Type B pancreatic cell (in vitro differentiated cells): ENCODE data around the gene JTB. TPM values are rescaled to one million over a fixed set of nuclear protein-coding genes. Genes with fewer than 3 reads are reported as not detected.

ENCODE experiments used
- DNase-seq: peaks from one replicate; pipeline ENCODE4 v3.0.0; 2021; ENCODE audit warnings: mixed read lengths; ENCODE audit not compliant: unreplicated experiment; ENCODE audit errors: extremely low spot score
- H3K27ac Mint-ChIP-seq: 2 replicates; pipeline ENCODE4 v1.8.0; 2021; ENCODE audit warnings: mild to moderate bottlenecking, mixed read lengths
- H3K27me3 Mint-ChIP-seq: 2 replicates; pipeline ENCODE4 v1.8.0; 2021; ENCODE audit warnings: mixed read lengths
- H3K36me3 Mint-ChIP-seq: 2 replicates; pipeline ENCODE4 v1.8.0; 2021; ENCODE audit warnings: mixed read lengths
- H3K4me1 Mint-ChIP-seq: one replicate; pipeline ENCODE4 v1.8.0; 2021; ENCODE audit warnings: mixed read lengths; ENCODE audit not compliant: unreplicated experiment
- H3K4me3 Mint-ChIP-seq: 2 replicates; pipeline ENCODE4 v1.8.0; 2021; ENCODE audit warnings: mild to moderate bottlenecking, mixed read lengths
- H3K9me3 Mint-ChIP-seq: 2 replicates; pipeline ENCODE4 v1.8.0; 2021; ENCODE audit warnings: mixed read lengths
- total RNA-seq: library from RNA; stranded (reverse); gene quantifications from 2 replicates; pipeline ENCODE4 v1.2.1, GENCODE V29; 2021; ENCODE audit warnings: low replicate concordance
- TF ChIP-seq, protein P1 (sequence below): fragments of 200-600 bp; sonication (generic); conservative IDR thresholded peaks from 2 replicates; pipeline ENCODE4 v1.5.0; 2021; ENCODE audit warnings: antibody characterized with exemption, mild to moderate bottlenecking

The JTB gene
- total RNA-seq, 1 donor from 2014 or later: 99.2 TPM

DNA sequence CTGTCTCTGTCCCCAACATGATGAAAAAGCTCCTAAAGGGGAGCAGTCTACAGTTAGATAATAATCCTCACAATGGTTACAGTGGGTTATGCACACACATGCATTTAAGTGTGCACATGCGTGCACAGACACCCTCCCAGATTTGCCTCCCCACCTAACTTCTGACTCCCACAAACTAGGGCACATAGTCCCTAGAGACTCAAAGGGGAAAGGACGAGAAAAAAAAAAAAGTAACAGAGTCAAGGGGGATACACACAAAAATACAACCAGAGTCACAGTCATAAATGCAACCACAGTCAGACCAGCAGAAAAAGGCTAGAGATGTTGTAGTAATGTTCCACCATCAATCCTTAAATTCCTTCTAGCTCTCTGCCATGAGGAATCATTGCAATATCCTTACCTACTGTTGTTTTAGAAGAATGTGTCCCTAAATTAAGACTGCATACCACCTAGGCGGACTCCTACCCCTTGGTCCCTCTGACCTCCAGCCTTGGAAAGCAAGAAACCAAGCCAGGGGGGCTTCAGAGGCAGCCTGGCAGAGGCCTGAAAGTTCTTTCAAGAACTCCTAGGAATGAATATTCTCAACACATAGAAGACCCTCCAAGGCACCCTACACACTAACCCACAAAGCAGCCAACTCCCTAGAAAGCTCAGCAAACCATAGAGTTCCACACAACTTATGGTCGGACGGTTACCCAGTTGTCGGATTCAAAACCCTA is 20.3 kb downstream of the JTB start:
- no peaks in the 10 kb centered on the region for H3K27me3 Mint-ChIP-seq
- TF ChIP-seq, protein P1, sequence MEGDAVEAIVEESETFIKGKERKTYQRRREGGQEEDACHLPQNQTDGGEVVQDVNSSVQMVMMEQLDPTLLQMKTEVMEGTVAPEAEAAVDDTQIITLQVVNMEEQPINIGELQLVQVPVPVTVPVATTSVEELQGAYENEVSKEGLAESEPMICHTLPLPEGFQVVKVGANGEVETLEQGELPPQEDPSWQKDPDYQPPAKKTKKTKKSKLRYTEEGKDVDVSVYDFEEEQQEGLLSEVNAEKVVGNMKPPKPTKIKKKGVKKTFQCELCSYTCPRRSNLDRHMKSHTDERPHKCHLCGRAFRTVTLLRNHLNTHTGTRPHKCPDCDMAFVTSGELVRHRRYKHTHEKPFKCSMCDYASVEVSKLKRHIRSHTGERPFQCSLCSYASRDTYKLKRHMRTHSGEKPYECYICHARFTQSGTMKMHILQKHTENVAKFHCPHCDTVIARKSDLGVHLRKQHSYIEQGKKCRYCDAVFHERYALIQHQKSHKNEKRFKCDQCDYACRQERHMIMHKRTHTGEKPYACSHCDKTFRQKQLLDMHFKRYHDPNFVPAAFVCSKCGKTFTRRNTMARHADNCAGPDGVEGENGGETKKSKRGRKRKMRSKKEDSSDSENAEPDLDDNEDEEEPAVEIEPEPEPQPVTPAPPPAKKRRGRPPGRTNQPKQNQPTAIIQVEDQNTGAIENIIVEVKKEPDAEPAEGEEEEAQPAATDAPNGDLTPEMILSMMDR: no peak

DNA sequence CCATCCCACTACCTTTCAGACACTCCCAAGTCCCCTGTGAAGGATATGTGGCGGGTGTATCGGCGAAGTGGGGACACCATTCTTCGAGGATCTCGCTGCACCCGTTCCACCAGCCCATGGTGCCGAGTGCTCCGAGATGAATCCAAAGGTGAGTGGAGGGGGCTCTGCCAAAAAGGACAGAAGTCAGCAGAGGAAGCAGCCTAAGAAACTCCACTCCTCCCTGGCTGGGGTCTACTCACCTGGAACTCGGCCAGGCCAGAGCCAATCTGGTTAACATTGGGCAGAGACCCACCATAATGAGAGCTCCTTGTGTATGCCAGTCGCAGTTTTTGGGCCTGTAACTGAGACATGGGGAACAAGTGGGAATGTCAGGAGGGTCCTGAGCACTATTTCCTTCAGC is 22.6 kb downstream of the JTB start:
- H3K9me3 Mint-ChIP-seq: no peaks in the 10 kb centered on the region
- no peak overlapping the region for H3K4me3 Mint-ChIP-seq
- H3K36me3 Mint-ChIP-seq: peaks cover 6% of the 10 kb centered on the region

More for the DNA sequence above, 20.3 kb downstream of the JTB start:
- DNase-seq: no peak
- Mint-ChIP-seq H3K4me1 (peaks cover 34% of the 10 kb centered on the region), H3K36me3 (peaks cover 5% of the 10 kb centered on the region), H3K9me3 (no peaks in the 10 kb centered on the region), H3K27ac (peak overlapping the region; percentile 86), H3K4me3 (peak overlapping the region; percentile 97)

DNA sequence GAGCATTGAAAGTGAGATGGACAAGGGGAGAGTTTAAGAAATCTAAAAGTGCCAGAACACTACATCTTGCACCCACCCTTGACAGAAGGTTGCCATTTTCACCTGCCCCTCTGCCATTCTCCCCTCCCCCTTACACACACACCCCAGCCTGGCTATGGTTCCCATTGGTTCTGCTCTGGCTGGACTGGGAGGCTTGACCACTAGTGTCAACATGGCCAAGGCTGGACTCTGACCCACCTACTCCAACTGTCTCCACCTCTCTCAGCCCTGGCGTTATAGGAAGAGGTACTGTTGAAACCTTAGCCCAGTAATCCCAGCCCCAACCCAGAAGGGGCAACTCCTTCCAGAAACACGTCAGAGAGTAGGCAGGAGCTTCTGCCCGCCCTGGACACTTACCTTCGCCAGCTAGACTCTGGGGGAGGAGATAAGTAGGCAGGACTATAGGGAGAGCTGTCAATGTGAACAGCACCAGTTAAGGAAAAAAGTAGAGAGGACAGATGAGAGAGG is 23.6 kb downstream of the JTB start:
- H3K36me3 Mint-ChIP-seq: peaks cover 6% of the 10 kb centered on the region
- peak overlapping the region; percentile 7 for H3K4me3 Mint-ChIP-seq
- no peaks in the 10 kb centered on the region for H3K9me3 Mint-ChIP-seq
- H3K27ac Mint-ChIP-seq: peak overlapping the region; percentile 33
- no peak for DNase-seq
- TF ChIP-seq, protein P1: no peak
- H3K27me3 Mint-ChIP-seq: no peaks in the 10 kb centered on the region
- H3K4me1 Mint-ChIP-seq: peaks cover 19% of the 10 kb centered on the region

More for the DNA sequence above, 22.6 kb downstream of the JTB start:
- TF ChIP-seq, protein P1: no peak
- H3K4me1 Mint-ChIP-seq: peaks cover 23% of the 10 kb centered on the region
- H3K27ac Mint-ChIP-seq: no peak overlapping the region
- no peaks in the 10 kb centered on the region for H3K27me3 Mint-ChIP-seq
- DNase-seq: no peak

DNA sequence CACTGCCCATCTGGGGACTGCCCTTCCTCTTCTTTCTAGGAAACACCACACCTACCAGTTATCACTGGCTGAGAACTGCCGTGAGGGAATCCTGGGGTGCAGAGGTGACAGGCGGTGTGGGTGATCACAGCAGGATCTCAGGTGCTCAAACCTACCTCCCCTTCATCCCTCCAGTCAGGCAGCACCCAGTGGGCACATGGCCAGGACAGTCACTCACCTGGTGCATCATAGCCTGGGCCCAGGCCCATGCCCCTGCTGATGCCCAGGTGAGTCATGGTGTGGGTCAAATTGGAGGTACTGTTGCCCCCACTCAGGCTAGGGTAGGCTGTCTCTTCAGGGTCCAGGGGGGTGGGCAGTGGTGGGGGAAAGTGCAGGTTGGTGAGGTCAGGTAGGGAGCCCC is 25.7 kb downstream of the JTB start:
- Mint-ChIP-seq H3K4me1 (peaks cover 7% of the 10 kb centered on the region), H3K36me3 (peaks cover 6% of the 10 kb centered on the region), H3K27ac (no peak overlapping the region), H3K27me3 (no peaks in the 10 kb centered on the region), H3K4me3 (no peak overlapping the region), H3K9me3 (no peaks in the 10 kb centered on the region)
- no peak for DNase-seq
- TF ChIP-seq, protein P1: no peak

DNA sequence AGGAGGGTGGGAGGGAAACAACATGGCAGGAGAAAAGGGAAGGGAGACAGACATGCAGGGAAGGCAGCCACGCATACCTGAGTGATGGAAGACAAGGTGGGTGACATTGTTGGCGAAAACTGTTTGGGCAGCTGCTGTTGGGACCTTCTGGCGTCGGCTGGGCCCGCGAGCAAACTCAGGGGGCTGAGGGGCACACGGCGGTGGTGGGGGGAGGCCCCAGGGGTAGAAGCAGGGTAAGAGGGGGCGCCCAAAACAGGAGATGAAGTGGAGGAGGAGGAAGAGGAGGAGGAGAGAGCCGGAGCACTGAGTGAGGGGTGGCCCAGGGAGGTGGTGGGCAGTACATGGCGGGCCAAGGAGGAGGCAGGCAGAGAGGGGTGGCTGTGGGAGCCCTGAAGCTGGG is 26.3 kb downstream of the JTB start:
- no peaks in the 10 kb centered on the region for H3K9me3 Mint-ChIP-seq
- H3K36me3 Mint-ChIP-seq: peaks cover 6% of the 10 kb centered on the region
- no peaks in the 10 kb centered on the region for H3K27me3 Mint-ChIP-seq
- H3K4me3 Mint-ChIP-seq: no peak overlapping the region
- peaks cover 5% of the 10 kb centered on the region for H3K4me1 Mint-ChIP-seq
- H3K27ac Mint-ChIP-seq: no peak overlapping the region
- DNase-seq: no peak
- TF ChIP-seq, protein P1: no peak
